Left renal cortex interstitium (tissue), 4 donors: ENCODE results near the gene RPS18. TPM values are rescaled to one million over a fixed set of nuclear protein-coding genes. Genes with fewer than 3 reads are reported as not detected.
"Not testable (repeated sequence)": the region's sequence is repeated elsewhere in the genome, so short reads cannot be mapped to it uniquely, and the experiment has no call there.

ENCODE experiments used
- DNase-seq, 4 donors: peaks; one replicate each; pipeline ENCODE4 v3.0.0-alpha.2; 2013; ENCODE audit warnings: low read depth in 4 of 4, low spot score in 2 of 4, missing footprints in 1 of 4
- polyA plus RNA-seq, 4 donors: library from polyadenylated mRNA; unstranded; fragments of 120-200 nt; gene quantifications; one replicate each; pipeline ENCODE4 v1.2.1, GENCODE V29; 2013; ENCODE audit not compliant: insufficient read length in 4 of 4

The RPS18 gene
- polyA plus RNA-seq, 4 donors: 2,825 to 3,624 (median 3,323) TPM

- peak in 1 of 4 donors; percentile 46 for DNase-seq
Measured at GRCh38 chr6:33271117-33271467, 783 bp upstream of the RPS18 start.

DNA sequence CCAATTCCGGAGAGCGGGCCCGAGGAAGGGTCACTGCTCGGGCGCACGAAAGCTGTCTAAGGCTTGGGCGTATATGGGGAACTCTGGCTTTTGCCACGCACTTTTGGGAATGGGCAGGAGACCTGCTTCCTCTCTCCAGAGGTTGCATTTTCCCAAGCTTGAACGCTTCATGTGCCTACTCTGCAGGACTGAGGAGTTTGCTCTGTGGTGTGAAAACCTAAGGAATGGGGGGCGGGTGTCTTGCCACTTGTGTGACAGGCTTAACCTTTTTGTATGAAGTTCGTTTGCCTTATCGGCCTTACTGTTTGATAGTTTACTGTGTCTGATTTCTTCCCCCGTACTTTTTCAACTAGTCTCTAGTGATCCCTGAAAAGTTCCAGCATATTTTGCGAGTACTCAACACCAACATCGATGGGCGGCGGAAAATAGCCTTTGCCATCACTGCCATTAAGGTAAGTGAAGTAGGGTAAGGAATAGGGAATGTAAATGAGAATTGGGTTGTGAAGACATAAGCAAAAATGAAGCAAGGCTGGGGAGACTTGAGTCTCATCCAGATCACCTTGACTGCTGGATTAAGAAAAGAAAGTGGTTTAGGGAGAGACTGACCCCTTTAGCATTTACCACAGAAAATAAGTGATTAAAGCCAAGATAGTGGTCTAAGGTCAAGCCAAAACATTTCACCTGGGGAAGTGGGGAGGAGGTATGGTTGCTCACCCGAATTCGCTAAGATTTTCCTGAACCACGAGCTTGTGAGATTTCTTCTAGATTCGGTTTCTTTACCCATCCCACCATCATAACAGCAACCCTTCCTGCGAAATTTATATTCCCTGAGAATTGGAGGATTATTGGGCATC is 627 bp downstream of the RPS18 start:
- no peak for DNase-seq

DNA sequence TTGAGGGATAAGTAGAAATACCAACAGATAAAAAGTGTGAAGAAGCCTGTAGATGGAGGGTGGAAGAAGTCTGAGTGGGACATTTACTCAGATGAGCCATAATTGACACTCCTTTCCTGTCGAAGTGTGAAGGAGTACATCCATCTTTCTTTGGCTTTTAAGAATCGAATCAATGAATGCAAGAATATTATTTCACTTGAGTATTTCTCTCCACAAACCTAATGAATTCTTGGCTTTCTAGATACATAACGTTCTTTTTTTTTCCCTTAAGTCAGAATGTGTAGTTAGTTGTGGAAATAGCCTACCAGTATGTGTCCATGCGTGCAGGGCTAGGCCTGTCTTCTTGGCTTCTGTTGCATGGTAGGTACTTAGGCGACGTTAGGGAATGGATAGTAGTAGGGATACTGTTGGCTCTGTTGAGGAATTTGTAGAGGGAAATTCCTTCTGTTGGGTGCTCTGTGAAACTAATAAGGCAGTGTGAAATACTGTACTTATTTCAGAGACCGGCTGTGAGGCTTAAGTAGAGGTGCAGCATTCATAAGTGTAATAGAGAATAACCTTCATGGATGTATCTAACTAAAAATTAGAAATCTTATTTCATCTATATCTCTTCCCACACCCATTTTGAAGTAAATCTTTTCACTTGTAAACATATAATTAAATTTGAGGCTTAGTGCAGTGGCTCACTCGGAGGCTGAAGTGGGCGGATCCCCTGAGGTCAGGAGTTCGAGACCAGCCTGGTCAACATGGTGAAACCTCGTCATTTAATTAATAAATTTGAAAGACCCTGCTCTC is 1.5 kb downstream of the RPS18 start:
- no peak for DNase-seq

- DNase-seq: no peak
Measured at GRCh38 chr6:33273924-33274902, 2.3 kb downstream of the RPS18 start.

- not testable (repeated sequence) for DNase-seq
Measured at GRCh38 chr6:33275795-33276580, 4.1 kb downstream of the RPS18 start.

- no peak for DNase-seq
Measured at GRCh38 chr6:33276581-33276863, 4.6 kb downstream of the RPS18 start.

DNA sequence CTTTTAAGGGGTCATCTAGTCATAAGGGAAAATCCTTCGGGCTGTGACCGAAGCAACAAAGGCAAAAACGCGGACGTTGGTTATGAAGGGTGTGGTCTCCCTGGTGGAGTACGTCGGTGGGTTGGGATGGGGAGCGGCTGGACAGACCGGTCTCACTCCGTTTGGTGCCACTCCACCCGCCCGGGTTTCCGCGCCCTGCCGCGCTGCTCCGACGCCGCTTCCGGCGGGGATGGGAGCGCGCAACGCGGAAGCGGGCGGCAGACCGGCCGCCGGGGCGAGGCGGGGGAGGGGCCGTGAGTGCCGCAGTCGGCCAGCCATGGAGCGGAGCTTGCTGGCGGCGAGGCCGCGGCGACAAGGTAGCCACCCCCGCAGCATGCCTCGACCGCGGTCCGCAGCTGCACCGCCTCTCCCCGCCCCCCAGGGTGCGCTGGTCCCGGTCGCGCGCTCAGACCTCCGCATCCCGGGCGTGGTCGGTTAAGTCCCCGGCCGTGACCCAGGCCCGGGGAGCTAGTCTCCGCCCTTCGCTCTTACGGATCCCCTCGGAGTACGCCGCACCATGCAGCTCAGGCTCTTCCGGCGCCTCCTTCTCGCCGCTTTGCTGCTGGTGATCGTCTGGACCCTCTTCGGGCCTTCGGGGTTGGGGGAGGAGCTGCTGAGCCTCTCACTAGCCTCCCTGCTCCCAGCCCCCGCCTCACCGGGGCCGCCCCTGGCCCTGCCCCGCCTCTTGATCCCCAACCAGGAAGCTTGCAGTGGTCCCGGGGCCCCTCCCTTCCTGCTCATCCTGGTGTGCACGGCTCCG is 5.2 kb downstream of the RPS18 start, which contains the start of gene B3GALT4:
B3GALT4 (plus strand) TSS at position 260 of the 799 bp plus-strand sequence; CDS start at position 557, 297 bp downstream.
- peak in 1 of 4 donors; percentile 49 for DNase-seq

DNA sequence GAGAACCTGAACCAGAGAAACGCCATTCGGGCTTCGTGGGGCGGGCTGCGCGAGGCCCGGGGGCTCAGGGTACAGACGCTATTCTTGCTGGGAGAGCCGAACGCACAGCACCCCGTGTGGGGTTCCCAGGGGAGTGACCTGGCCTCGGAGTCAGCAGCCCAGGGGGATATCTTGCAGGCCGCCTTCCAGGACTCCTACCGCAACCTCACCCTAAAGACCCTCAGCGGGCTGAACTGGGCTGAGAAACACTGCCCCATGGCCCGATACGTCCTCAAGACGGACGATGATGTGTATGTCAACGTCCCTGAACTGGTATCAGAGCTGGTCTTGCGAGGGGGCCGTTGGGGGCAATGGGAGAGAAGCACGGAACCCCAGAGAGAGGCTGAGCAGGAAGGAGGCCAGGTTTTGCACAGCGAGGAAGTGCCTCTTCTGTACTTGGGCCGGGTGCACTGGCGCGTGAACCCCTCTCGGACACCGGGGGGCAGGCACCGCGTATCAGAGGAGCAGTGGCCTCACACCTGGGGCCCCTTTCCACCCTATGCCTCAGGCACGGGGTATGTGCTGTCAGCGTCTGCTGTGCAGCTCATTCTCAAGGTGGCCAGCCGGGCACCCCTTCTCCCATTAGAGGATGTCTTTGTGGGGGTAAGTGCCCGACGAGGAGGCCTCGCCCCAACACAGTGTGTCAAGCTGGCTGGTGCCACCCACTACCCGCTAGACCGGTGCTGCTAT is 6.0 kb downstream of the RPS18 start:
- no peak for DNase-seq

DNA sequence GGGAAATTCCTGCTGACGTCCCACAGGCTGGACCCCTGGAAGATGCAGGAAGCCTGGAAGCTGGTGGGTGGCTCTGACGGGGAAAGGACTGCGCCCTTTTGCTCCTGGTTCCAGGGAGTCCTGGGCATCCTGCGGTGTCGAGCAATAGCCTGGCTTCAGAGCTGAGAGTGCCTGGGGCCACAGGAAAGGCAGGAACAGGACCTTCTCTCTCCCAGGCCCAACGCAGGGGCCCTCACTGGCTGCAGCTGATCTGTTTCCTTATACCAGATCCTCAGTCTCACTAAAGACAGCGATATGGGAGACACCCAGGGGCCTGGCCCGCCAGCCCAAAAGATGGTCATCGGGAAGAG is 6.5 kb downstream of the RPS18 start:
- DNase-seq: no peak

- DNase-seq: no peak
Measured at GRCh38 chr6:33278810-33279209, 6.9 kb downstream of the RPS18 start.

GRCh38 chr6:33279257-33279695 is 7.4 kb downstream of the RPS18 start:
- no peak for DNase-seq

DNA sequence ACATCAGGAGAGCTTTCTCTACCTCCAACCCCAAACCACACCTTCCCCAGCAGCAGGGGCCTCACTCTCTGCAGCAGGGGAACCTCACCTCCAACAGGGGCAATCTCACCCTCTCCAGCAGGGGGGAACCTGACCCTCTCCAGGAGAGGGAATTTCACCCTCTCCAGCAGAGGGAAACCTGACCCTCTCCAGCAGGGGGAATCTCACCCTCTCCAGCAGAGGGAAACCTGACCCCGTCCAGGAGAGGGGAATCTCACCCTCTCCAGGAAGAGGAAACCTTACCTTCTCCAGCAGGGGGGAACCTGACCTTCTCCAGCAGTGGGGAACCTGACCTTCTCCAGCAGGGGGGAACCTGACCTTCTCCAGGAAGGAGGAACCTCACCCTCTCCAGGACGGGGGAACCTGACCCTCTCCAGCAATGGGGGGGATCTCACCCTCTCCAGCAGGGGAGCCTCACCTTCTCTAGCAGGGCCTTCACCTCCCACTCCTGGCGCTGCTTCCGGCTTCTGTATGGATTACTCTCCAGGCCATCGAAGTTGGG is 8.2 kb downstream of the RPS18 start:
- DNase-seq: peak in 1 of 4 donors; percentile 12

DNA sequence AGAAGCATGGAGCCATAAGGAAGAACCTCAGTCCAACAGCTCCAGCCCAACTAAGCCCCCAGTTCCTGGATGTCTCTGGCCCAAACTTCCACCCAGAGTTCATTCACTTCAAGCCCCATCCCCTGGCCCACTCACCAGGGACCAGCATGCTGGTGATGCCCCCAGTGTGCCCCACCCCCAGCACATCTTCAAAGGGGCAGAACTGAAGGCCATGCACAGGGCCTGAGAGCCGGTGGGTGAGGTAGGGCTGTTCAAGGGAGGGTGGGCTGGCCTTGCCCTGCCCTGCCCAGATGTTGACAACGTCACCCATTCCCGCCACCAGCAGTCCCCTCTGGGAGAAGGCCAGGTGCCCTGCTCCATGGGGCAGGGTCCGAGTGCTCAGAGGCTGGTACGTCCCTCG is 8.7 kb downstream of the RPS18 start:
- no peak for DNase-seq

- DNase-seq: not testable (repeated sequence)
Measured at GRCh38 chr6:33285214-33285613, 13.3 kb downstream of the RPS18 start.

DNA sequence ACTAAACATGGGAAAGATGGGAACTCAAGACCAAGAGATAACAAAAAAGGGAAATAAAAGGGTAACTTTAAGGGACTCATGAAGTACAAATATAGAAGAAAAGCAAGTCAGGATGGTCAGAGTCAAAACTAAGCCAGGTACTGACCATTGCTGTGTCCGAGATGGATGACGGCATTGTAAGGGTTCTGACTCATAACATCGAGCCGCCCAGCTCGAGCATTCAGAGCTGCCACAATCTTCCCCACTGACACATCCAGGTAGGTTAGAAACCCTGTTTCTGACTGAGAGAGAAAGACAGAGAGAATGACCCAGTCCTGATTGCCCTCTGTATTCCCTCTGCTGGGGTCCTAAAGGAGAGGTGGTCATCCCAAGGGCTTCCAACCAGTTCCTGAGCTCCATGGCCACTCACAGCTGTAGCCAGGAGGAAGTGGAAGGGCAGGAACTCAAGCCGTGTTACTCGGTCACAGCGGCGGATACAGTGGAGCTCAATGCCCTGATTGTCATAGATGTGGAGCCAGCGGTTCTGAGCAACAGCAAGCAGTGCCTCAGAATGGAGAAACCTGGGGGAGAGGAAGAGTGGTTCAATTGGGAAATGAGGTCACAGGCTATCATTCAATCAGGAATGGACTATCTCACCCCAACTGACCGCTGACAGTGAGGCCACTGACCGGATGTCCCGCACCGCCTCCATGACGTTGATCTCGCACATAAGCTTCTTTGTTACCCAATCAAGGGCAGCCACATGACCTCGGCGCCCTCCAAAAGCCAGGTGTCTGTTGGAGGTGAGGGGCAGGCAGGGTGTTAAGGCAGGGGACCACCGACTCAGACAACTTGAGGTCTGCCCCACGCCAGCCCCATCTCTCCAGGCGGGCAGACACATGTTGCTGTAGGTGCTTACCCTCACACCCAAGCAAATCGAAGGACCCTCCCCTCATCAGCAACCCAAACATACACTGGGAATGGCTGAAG is 15.4 kb downstream of the RPS18 start:
- no peak for DNase-seq

GRCh38 chr6:33288141-33288920 is 16.5 kb downstream of the RPS18 start:
- no peak for DNase-seq
